Measurements from ENCODE around the gene TCERG1L. TPM values are rescaled to one million over a fixed set of nuclear protein-coding genes. Genes with fewer than 3 reads are reported as not detected.
A peak's percentile ranks its signal among the peaks of the same experiment; 100 is the strongest.

TCERG1L gene
- total RNA-seq, 2 donors from 2014 or later = 0.05 TPM; not detected in 1

- H3K9me3 Mint-ChIP-seq = no peaks in the 10 kb centered on the region
- no peaks in the 10 kb centered on the region for H3K36me3 Mint-ChIP-seq (ENCODE audit: low read depth)
- no peaks in the 10 kb centered on the region for H3K27me3 Mint-ChIP-seq
- H3K4me1 Mint-ChIP-seq = no peaks in the 10 kb centered on the region
- no peak overlapping the region for H3K27ac Mint-ChIP-seq
- no peak for ATAC-seq (replicated peaks)
- H3K4me3 Mint-ChIP-seq = no peak overlapping the region
Measured at GRCh38 chr10:131226446-131227162, 84.9 kb downstream of the TCERG1L start.

GRCh38 chr10:131224106-131224505 is 87.4 kb downstream of the TCERG1L start:
- no peaks in the 10 kb centered on the region for H3K36me3 Mint-ChIP-seq (ENCODE audit: low read depth)
- H3K9me3 Mint-ChIP-seq = no peaks in the 10 kb centered on the region
- no peak overlapping the region for H3K4me3 Mint-ChIP-seq
- no peak overlapping the region for H3K27ac Mint-ChIP-seq
- no peak for ATAC-seq (replicated peaks)
- H3K4me1 Mint-ChIP-seq = no peaks in the 10 kb centered on the region
- H3K27me3 Mint-ChIP-seq = no peaks in the 10 kb centered on the region

GRCh38 chr10:131223422-131223821 is 88.1 kb downstream of the TCERG1L start:
- Mint-ChIP-seq H3K36me3 (ENCODE audit: low read depth) (no peaks in the 10 kb centered on the region), H3K27ac (no peak overlapping the region), H3K9me3 (no peaks in the 10 kb centered on the region)

GRCh38 chr10:131222986-131223385 is 88.5 kb downstream of the TCERG1L start:
- no peak for ATAC-seq (replicated peaks)
- H3K27me3 Mint-ChIP-seq = no peaks in the 10 kb centered on the region
- H3K27ac Mint-ChIP-seq = no peak overlapping the region
- H3K9me3 Mint-ChIP-seq = no peaks in the 10 kb centered on the region
- no peak overlapping the region for H3K4me3 Mint-ChIP-seq
- H3K36me3 Mint-ChIP-seq (ENCODE audit: low read depth) = no peaks in the 10 kb centered on the region
- H3K4me1 Mint-ChIP-seq = no peaks in the 10 kb centered on the region

More at GRCh38 chr10:131223422-131223821, 88.1 kb downstream of the TCERG1L start:
- Mint-ChIP-seq H3K27me3 (no peaks in the 10 kb centered on the region), H3K4me3 (no peak overlapping the region), H3K4me1 (no peaks in the 10 kb centered on the region)
- ATAC-seq (replicated peaks) = no peak

- H3K4me1 Mint-ChIP-seq = no peaks in the 10 kb centered on the region
- H3K9me3 Mint-ChIP-seq = no peaks in the 10 kb centered on the region
- no peaks in the 10 kb centered on the region for H3K27me3 Mint-ChIP-seq
- ATAC-seq (replicated peaks) = no peak
- no peak overlapping the region for H3K4me3 Mint-ChIP-seq
- H3K36me3 Mint-ChIP-seq (ENCODE audit: low read depth) = no peaks in the 10 kb centered on the region
- H3K27ac Mint-ChIP-seq = no peak overlapping the region
Measured at GRCh38 chr10:131221632-131222277, 89.8 kb downstream of the TCERG1L start.

- Mint-ChIP-seq H3K9me3 (no peaks in the 10 kb centered on the region), H3K27me3 (no peaks in the 10 kb centered on the region), H3K27ac (no peak overlapping the region), H3K4me1 (no peaks in the 10 kb centered on the region), H3K36me3 (ENCODE audit: low read depth) (no peaks in the 10 kb centered on the region), H3K4me3 (no peak overlapping the region)
- ATAC-seq (replicated peaks) = no peak
Measured at GRCh38 chr10:131220601-131221171, 90.8 kb downstream of the TCERG1L start.

- Mint-ChIP-seq H3K4me3 (no peak overlapping the region), H3K4me1 (no peaks in the 10 kb centered on the region), H3K9me3 (no peaks in the 10 kb centered on the region), H3K27ac (no peak overlapping the region), H3K36me3 (ENCODE audit: low read depth) (no peaks in the 10 kb centered on the region), H3K27me3 (no peaks in the 10 kb centered on the region)
- no peak for ATAC-seq (replicated peaks)
Measured at GRCh38 chr10:131219955-131220489, 91.5 kb downstream of the TCERG1L start.

- no peak overlapping the region for H3K27ac Mint-ChIP-seq
- no peaks in the 10 kb centered on the region for H3K27me3 Mint-ChIP-seq
- no peak overlapping the region for H3K4me3 Mint-ChIP-seq
- H3K9me3 Mint-ChIP-seq = no peaks in the 10 kb centered on the region
- no peaks in the 10 kb centered on the region for H3K4me1 Mint-ChIP-seq
- H3K36me3 Mint-ChIP-seq (ENCODE audit: low read depth) = no peaks in the 10 kb centered on the region
- no peak for ATAC-seq (replicated peaks)
Measured at GRCh38 chr10:131219584-131219886, 92.0 kb downstream of the TCERG1L start.

- Mint-ChIP-seq H3K9me3 (no peaks in the 10 kb centered on the region), H3K4me1 (no peaks in the 10 kb centered on the region)
- peak; percentile 16 for ATAC-seq (replicated peaks)
Measured at GRCh38 chr10:131218811-131219583, 92.5 kb downstream of the TCERG1L start.

GRCh38 chr10:131216681-131217230 is 94.8 kb downstream of the TCERG1L start:
- H3K27ac Mint-ChIP-seq = no peak overlapping the region
- H3K4me1 Mint-ChIP-seq = no peaks in the 10 kb centered on the region
- H3K36me3 Mint-ChIP-seq (ENCODE audit: low read depth) = no peaks in the 10 kb centered on the region
- H3K4me3 Mint-ChIP-seq = no peak overlapping the region
- no peaks in the 10 kb centered on the region for H3K9me3 Mint-ChIP-seq
- ATAC-seq (replicated peaks) = no peak
- H3K27me3 Mint-ChIP-seq = no peaks in the 10 kb centered on the region

More at GRCh38 chr10:131218811-131219583, 92.5 kb downstream of the TCERG1L start:
- H3K36me3 Mint-ChIP-seq (ENCODE audit: low read depth) = no peaks in the 10 kb centered on the region
- no peak overlapping the region for H3K4me3 Mint-ChIP-seq
- no peaks in the 10 kb centered on the region for H3K27me3 Mint-ChIP-seq
- no peak overlapping the region for H3K27ac Mint-ChIP-seq

GRCh38 chr10:131215776-131216175 is 95.7 kb downstream of the TCERG1L start:
- no peaks in the 10 kb centered on the region for H3K36me3 Mint-ChIP-seq (ENCODE audit: low read depth)
- H3K4me3 Mint-ChIP-seq = no peak overlapping the region
- ATAC-seq (replicated peaks) = no peak
- H3K27me3 Mint-ChIP-seq = no peaks in the 10 kb centered on the region
- no peaks in the 10 kb centered on the region for H3K4me1 Mint-ChIP-seq
- H3K27ac Mint-ChIP-seq = no peak overlapping the region
- no peaks in the 10 kb centered on the region for H3K9me3 Mint-ChIP-seq

- Mint-ChIP-seq H3K9me3 (no peaks in the 10 kb centered on the region), H3K4me3 (no peak overlapping the region)
Measured at GRCh38 chr10:131214521-131215244, 96.8 kb downstream of the TCERG1L start.

GRCh38 chr10:131213741-131214505 is 97.6 kb downstream of the TCERG1L start:
- Mint-ChIP-seq H3K36me3 (ENCODE audit: low read depth) (no peaks in the 10 kb centered on the region), H3K27me3 (no peaks in the 10 kb centered on the region), H3K27ac (no peak overlapping the region), H3K4me3 (no peak overlapping the region), H3K4me1 (no peaks in the 10 kb centered on the region), H3K9me3 (no peaks in the 10 kb centered on the region)
- no peak for ATAC-seq (replicated peaks)

More at GRCh38 chr10:131214521-131215244, 96.8 kb downstream of the TCERG1L start:
- Mint-ChIP-seq H3K36me3 (ENCODE audit: low read depth) (no peaks in the 10 kb centered on the region), H3K27me3 (no peaks in the 10 kb centered on the region), H3K4me1 (no peaks in the 10 kb centered on the region), H3K27ac (no peak overlapping the region)
- ATAC-seq (replicated peaks) = no peak

Measured in activated T-helper 17 cell treated with anti-CD3 and anti-CD28 coated beads, Interleukin-2, amount 50 U/mL, for 72 hours (primary cell).